GM23338 (cell line): ENCODE results near the gene SMCO3. TPM values are rescaled to one million over a fixed set of nuclear protein-coding genes. Genes with fewer than 3 reads are reported as not detected.

Experiments used
- ATAC-seq: fragments of 200-7000 bp; cut with Tn5 transposase; 3 replicates; pipeline ENCODE4 v1.9.1; 2020
- DNase-seq: peaks from one replicate; pipeline ENCODE4 v3.0.0-alpha.2; 2015; ENCODE audit warnings: low spot score
- H2AFZ ChIP-seq: fragments of 200-600 bp; sonication (generic); 2 replicates; pipeline ENCODE4 v1.8.0; 2016; ENCODE audit warnings: antibody characterized with exemption, mild to moderate bottlenecking, moderate library complexity
- H3F3A ChIP-seq: fragments of 200-600 bp; sonication (generic); replicated peaks from 2 replicates; pipeline ENCODE4 v1.8.0; 2017; ENCODE audit warnings: antibody characterized with exemption, mixed run types, low read depth
- H3K27ac ChIP-seq: fragments of 200-600 bp; sonication (generic); 2 replicates; pipeline ENCODE4 v1.6.1; 2016; ENCODE audit warnings: low read depth
- H3K27me3 ChIP-seq: fragments of 200-600 bp; sonication (generic); 2 replicates; pipeline ENCODE4 v1.8.0; 2016; ENCODE audit warnings: mild to moderate bottlenecking, mixed run types, moderate library complexity; ENCODE audit not compliant: insufficient read depth
- H3K36me3 ChIP-seq: fragments of 200-600 bp; sonication (generic); 2 replicates; pipeline ENCODE4 v1.8.0; 2016; ENCODE audit warnings: mild to moderate bottlenecking; ENCODE audit not compliant: insufficient read depth
- H3K4me1 ChIP-seq: fragments of 200-600 bp; sonication (generic); 2 replicates; pipeline ENCODE4 v1.8.0; 2016; ENCODE audit warnings: mild to moderate bottlenecking, moderate library complexity; ENCODE audit not compliant: insufficient read depth
- H3K4me2 ChIP-seq: fragments of 200-600 bp; sonication (generic); 2 replicates; pipeline ENCODE4 v1.7.1; 2017; ENCODE audit warnings: mixed run types
- H3K4me3 ChIP-seq: fragments of 200-600 bp; sonication (generic); 2 replicates; pipeline ENCODE4 v1.6.1; 2016; ENCODE audit warnings: mixed run types
- H3K79me2 ChIP-seq: fragments of 200-600 bp; sonication (generic); replicated peaks from 2 replicates; pipeline ENCODE4 v1.8.0; 2017; ENCODE audit warnings: mild to moderate bottlenecking; ENCODE audit not compliant: insufficient read depth
- H3K9me2 ChIP-seq: fragments of 200-600 bp; sonication (generic); 2 replicates; pipeline ENCODE4 v1.8.0; 2017; ENCODE audit not compliant: insufficient read depth
- H4K20me1 ChIP-seq: fragments of 200-600 bp; sonication (generic); replicated peaks from 2 replicates; pipeline ENCODE4 v1.8.0; 2017; ENCODE audit warnings: mild to moderate bottlenecking; ENCODE audit not compliant: insufficient read depth
- H3K27ac Mint-ChIP-seq: 2 replicates; pipeline ENCODE4 v1.8.0; 2020; ENCODE audit warnings: inconsistent platforms, mild to moderate bottlenecking, moderate library complexity, mixed read lengths
- H3K27me3 Mint-ChIP-seq: 3 replicates; pipeline ENCODE4 v1.8.0; 2022; ENCODE audit warnings: low read depth, mild to moderate bottlenecking, moderate library complexity, mixed read lengths, inconsistent platforms; ENCODE audit not compliant: insufficient read depth, poor library complexity
- H3K36me3 Mint-ChIP-seq: 3 replicates; pipeline ENCODE4 v1.8.0; 2021; ENCODE audit warnings: low read depth, mild to moderate bottlenecking, inconsistent platforms, moderate library complexity, mixed read lengths
- H3K4me1 Mint-ChIP-seq: 3 replicates; pipeline ENCODE4 v1.8.0; 2020; ENCODE audit warnings: mild to moderate bottlenecking, inconsistent platforms, mixed read lengths
- H3K4me3 Mint-ChIP-seq: 3 replicates; pipeline ENCODE4 v1.8.0; 2021; ENCODE audit warnings: moderate library complexity, mild to moderate bottlenecking, inconsistent platforms, mixed read lengths
- H3K9me3 Mint-ChIP-seq: 3 replicates; pipeline ENCODE4 v1.8.0; 2020; ENCODE audit warnings: moderate library complexity, mild to moderate bottlenecking, inconsistent platforms, mixed read lengths
- CREB1 ChIP-seq: fragments of 250-450 bp; sonication (Bioruptor Pico); IDR thresholded peaks from 2 replicates; pipeline ENCODE4 v1.5.0; 2020; ENCODE audit warnings: low read depth, mild to moderate bottlenecking, moderate library complexity
- CTCF ChIP-seq, 2 experiments: fragments of 200-600 bp in 1 of 2; sonication (generic) in 1 of 2; conservative IDR thresholded peaks; 2 replicates each; pipeline versions ENCODE4 v1.5.1 to v1.6.1; 2016 to 2017; ENCODE audit warnings: antibody characterized with exemption in 2 of 2, low read depth in 2 of 2, mild to moderate bottlenecking in 2 of 2, moderate library complexity in 1 of 2
- ETS1 ChIP-seq: IDR thresholded peaks from 2 replicates; pipeline ENCODE4 v1.6.1; 2016; ENCODE audit warnings: antibody characterized with exemption
- EZH2 ChIP-seq: fragments of 200-600 bp; sonication (generic); IDR thresholded peaks from one replicate; pipeline ENCODE4 v1.8.0; 2017; ENCODE audit warnings: antibody characterized with exemption, mild to moderate bottlenecking, low read depth; ENCODE audit not compliant: unreplicated experiment
- EZH2phosphoT487 ChIP-seq: fragments of 200-600 bp; sonication (generic); IDR thresholded peaks from one replicate; pipeline ENCODE4 v1.8.1; 2018; ENCODE audit warnings: antibody characterized with exemption; ENCODE audit not compliant: unreplicated experiment
- JUNB ChIP-seq: IDR thresholded peaks from one replicate; pipeline ENCODE4 v1.6.1; 2016; ENCODE audit warnings: antibody characterized with exemption; ENCODE audit not compliant: unreplicated experiment
- NANOG ChIP-seq: IDR thresholded peaks from 2 replicates; pipeline ENCODE4 v1.6.1; 2016; ENCODE audit warnings: antibody characterized with exemption, borderline replicate concordance
- POLR2AphosphoS5 ChIP-seq: IDR thresholded peaks from 2 replicates; pipeline ENCODE4 v1.6.1; 2016; ENCODE audit warnings: antibody characterized with exemption, low read depth
- REST ChIP-seq: IDR thresholded peaks from one replicate; pipeline ENCODE4 v1.6.1; 2018; ENCODE audit warnings: antibody characterized with exemption; ENCODE audit not compliant: unreplicated experiment
- STAT1 ChIP-seq: IDR thresholded peaks from one replicate; pipeline ENCODE4 v1.6.1; 2016; ENCODE audit warnings: antibody characterized with exemption; ENCODE audit not compliant: unreplicated experiment
- ZNF114 ChIP-seq: fragments of 250-450 bp; sonication (Bioruptor Pico); IDR thresholded peaks from 2 replicates; pipeline ENCODE4 v1.5.0; 2020; ENCODE audit warnings: mild to moderate bottlenecking, moderate library complexity
- ZNF331 ChIP-seq: fragments of 250-450 bp; sonication (Bioruptor Pico); IDR thresholded peaks from 2 replicates; pipeline ENCODE4 v1.5.0; 2020; ENCODE audit warnings: low read depth, mild to moderate bottlenecking, moderate library complexity
- ZNF462 ChIP-seq: fragments of 250-450 bp; sonication (Bioruptor Pico); IDR thresholded peaks from 2 replicates; pipeline ENCODE4 v1.5.0; 2020; ENCODE audit warnings: mild to moderate bottlenecking, moderate library complexity
- polyA plus RNA-seq: library from polyadenylated mRNA; unstranded; fragments of >200 nt; fragmentation: Nextera tagmentation; extraction: Ambion mirVana; gene quantifications from 2 replicates; pipeline ENCODE4 v1.2.1, GENCODE V29; 2016
- total RNA-seq: library from RNA; depleted of rRNA; stranded (reverse); fragments of >200 nt; shearing (Covaris generic); gene quantifications from 2 replicates; pipeline ENCODE4 v1.2.3, GENCODE V29; 2014

SMCO3 gene
- total and polyA plus RNA-seq, 2 experiments from 2014 or later = 0.13 TPM; not detected in 1

GRCh38 chr12:14811486-14811885 is 2.5 kb downstream of the SMCO3 start:
- Mint-ChIP-seq H3K27me3 (peaks cover 1% of the 10 kb centered on the region), H3K4me1 (no peaks in the 10 kb centered on the region), H3K4me3 (no peak overlapping the region), H3K27ac (no peak overlapping the region), H3K36me3 (no peaks in the 10 kb centered on the region), H3K9me3 (no peaks in the 10 kb centered on the region)
- no peak overlapping the region for H3K27ac ChIP-seq
- no peaks in the 10 kb centered on the region for H4K20me1 ChIP-seq
- no peak for DNase-seq
- no peak for ATAC-seq
- TF ChIP-seq EZH2phosphoT487 (no peak), REST (no peak), CTCF (conservative IDR thresholded peaks at IDR 0.05; ENCODE audit: low read depth in 2 of 2) (no peak), EZH2 (no peak), POLR2AphosphoS5 (no peak), CREB1 (CRISPR knock-in tag) (no peak), ZNF114 (CRISPR knock-in tag) (no peak), JUNB (no peak), NANOG (no peak), ZNF331 (CRISPR knock-in tag) (no peak), ETS1 (no peak), ZNF462 (CRISPR knock-in tag) (no peak), STAT1 (no peak)
- H3F3A ChIP-seq = no peaks in the 10 kb centered on the region
- no peak overlapping the region for H3K4me3 ChIP-seq
- no peak overlapping the region for H2AFZ ChIP-seq
- H3K27me3 ChIP-seq = no peaks in the 10 kb centered on the region
- no peaks in the 10 kb centered on the region for H3K4me1 ChIP-seq
- H3K36me3 ChIP-seq = no peaks in the 10 kb centered on the region
- no peaks in the 10 kb centered on the region for H3K79me2 ChIP-seq
- no peaks in the 10 kb centered on the region for H3K9me2 ChIP-seq
- no peak overlapping the region for H3K4me2 ChIP-seq
